Suprapubic skin (tissue), 3 donors: Measurements from ENCODE around the gene ICAM5.

Source experiments
- EP300 ChIP-seq: sonication (generic); formaldehyde crosslinking; IDR thresholded peaks from one replicate; pipeline ENCODE4 v1.6.1; 2017; ENCODE audit warnings: antibody characterized with exemption
- POLR2A ChIP-seq, 2 donors: fragments of 450-650 bp; IDR thresholded peaks; one replicate each; pipeline ENCODE4 v1.6.1; 2017; ENCODE audit warnings: antibody characterized with exemption in 2 of 2, mild to moderate bottlenecking in 2 of 2, moderate library complexity in 2 of 2
- TF ChIP-seq, protein P1 (sequence below), 2 donors: fragments of 200-600 bp in 1 of 2; fragments of 450-650 bp in 1 of 2; sonication (generic) in 1 of 2; IDR thresholded peaks; one replicate each; pipeline ENCODE4 v1.5.1; 2016 to 2019; ENCODE audit warnings: antibody characterized with exemption in 2 of 2, mild to moderate bottlenecking in 1 of 2, moderate library complexity in 1 of 2

DNA sequence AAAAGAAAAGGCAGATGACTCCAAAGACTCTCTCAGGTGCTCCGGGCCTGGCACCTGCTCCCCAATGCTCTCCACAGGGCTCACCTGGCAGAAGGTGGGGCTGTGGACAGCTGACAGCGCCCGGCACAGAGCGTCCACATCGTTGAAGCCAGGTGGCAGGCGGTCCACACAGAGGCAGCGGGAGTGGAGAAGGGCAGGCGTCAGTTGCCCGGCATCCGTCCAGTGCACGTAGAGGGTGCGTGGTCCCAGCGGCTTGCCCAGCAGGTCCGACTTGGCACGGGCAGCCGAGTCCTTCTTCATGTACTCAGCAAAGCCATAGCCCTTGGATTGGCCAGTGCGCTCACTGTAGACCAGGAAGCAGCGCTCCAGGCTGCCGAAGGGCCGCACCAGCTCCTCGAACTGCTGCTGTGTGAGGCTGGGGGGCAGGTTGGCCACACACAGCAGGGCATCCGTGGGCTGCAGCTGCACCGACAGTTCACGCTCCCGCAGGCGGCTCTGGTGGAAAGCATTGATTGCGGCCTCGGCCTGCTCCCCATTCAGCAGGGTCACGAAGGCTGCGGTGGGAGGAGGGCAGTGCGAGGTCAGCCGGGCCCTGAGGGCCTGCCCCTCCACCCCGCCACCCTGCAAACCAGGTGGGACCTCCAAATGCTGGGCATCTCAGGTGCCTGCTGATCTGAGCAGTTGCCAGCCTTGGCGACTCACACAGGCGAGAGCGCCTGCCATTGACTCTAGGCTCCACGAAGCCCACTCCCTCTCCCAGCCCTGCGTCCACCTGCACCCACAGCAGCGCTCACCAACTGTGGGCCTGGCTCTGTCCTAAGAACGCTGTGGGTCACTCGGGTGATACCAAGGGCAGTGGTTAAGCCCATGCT is 39.0 kb downstream of the ICAM5 start:
- TF ChIP-seq POLR2A (IDR thresholded peaks at IDR 0.05) (no peak), EP300 (no peak)
- TF ChIP-seq, protein P1, sequence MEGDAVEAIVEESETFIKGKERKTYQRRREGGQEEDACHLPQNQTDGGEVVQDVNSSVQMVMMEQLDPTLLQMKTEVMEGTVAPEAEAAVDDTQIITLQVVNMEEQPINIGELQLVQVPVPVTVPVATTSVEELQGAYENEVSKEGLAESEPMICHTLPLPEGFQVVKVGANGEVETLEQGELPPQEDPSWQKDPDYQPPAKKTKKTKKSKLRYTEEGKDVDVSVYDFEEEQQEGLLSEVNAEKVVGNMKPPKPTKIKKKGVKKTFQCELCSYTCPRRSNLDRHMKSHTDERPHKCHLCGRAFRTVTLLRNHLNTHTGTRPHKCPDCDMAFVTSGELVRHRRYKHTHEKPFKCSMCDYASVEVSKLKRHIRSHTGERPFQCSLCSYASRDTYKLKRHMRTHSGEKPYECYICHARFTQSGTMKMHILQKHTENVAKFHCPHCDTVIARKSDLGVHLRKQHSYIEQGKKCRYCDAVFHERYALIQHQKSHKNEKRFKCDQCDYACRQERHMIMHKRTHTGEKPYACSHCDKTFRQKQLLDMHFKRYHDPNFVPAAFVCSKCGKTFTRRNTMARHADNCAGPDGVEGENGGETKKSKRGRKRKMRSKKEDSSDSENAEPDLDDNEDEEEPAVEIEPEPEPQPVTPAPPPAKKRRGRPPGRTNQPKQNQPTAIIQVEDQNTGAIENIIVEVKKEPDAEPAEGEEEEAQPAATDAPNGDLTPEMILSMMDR (IDR thresholded peaks at IDR 0.05), result no peak
